PFSK-1 (cell line): Measurements from ENCODE around the gene MYCN.

Experiments used
- FOXP2 ChIP-seq: optimal IDR thresholded peaks from 2 replicates; pipeline ENCODE3; 2011; ENCODE audit warnings: borderline replicate concordance, control low read depth, inconsistent platforms; ENCODE audit not compliant: insufficient read depth; ENCODE audit errors: extremely low read length, extremely low read depth
- POLR2AphosphoS5 ChIP-seq: IDR thresholded peaks from 2 replicates; pipeline ENCODE4 v1.6.1; 2012; ENCODE audit warnings: low read depth, mild to moderate bottlenecking, control low read depth, low read length, moderate library complexity
- SIN3A ChIP-seq: IDR thresholded peaks from 2 replicates; pipeline ENCODE4 v1.6.1; 2012; ENCODE audit warnings: mild to moderate bottlenecking, low read length, moderate library complexity, borderline replicate concordance; ENCODE audit not compliant: insufficient read depth
- TAF1 ChIP-seq: IDR thresholded peaks from 2 replicates; pipeline ENCODE4 v1.6.1; 2012; ENCODE audit warnings: low read length, control low read depth, borderline replicate concordance; ENCODE audit not compliant: insufficient read depth
- TF ChIP-seq, protein P1 (sequence below), 2 experiments: IDR thresholded peaks; 2 replicates each; pipeline versions ENCODE4 v1.6.1 to v1.8.0; 2011 to 2012; ENCODE audit warnings: low read depth in 2 of 2, low read length in 2 of 2, control low read depth in 1 of 2, inconsistent platforms in 1 of 2, mild to moderate bottlenecking in 1 of 2, moderate library complexity in 1 of 2; ENCODE audit not compliant: insufficient read depth in 1 of 2

The MYCN gene

DNA sequence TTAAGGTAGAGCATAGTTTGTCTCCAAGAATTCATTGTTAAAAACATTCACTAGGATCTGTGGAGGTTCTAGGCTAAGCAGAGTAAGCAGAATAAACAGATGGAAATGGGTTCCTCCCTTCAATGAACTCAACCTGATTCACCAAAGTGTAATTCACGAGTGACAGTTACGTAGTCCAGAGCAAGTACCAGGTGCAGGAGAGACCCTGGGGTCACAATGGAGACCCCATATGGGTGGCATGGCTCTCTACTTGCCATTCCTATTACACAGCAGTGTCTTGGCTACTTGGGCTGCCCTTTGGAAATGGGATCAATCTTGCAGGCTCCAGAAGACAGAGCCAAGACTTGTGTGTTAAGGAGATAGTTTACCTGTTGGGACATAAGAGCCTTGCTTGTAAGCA, 7.1 kb downstream of the MYCN start:
- TF ChIP-seq FOXP2 (no peak), POLR2AphosphoS5 (no peak), TAF1 (no peak), SIN3A (no peak)
- TF ChIP-seq, protein P1, sequence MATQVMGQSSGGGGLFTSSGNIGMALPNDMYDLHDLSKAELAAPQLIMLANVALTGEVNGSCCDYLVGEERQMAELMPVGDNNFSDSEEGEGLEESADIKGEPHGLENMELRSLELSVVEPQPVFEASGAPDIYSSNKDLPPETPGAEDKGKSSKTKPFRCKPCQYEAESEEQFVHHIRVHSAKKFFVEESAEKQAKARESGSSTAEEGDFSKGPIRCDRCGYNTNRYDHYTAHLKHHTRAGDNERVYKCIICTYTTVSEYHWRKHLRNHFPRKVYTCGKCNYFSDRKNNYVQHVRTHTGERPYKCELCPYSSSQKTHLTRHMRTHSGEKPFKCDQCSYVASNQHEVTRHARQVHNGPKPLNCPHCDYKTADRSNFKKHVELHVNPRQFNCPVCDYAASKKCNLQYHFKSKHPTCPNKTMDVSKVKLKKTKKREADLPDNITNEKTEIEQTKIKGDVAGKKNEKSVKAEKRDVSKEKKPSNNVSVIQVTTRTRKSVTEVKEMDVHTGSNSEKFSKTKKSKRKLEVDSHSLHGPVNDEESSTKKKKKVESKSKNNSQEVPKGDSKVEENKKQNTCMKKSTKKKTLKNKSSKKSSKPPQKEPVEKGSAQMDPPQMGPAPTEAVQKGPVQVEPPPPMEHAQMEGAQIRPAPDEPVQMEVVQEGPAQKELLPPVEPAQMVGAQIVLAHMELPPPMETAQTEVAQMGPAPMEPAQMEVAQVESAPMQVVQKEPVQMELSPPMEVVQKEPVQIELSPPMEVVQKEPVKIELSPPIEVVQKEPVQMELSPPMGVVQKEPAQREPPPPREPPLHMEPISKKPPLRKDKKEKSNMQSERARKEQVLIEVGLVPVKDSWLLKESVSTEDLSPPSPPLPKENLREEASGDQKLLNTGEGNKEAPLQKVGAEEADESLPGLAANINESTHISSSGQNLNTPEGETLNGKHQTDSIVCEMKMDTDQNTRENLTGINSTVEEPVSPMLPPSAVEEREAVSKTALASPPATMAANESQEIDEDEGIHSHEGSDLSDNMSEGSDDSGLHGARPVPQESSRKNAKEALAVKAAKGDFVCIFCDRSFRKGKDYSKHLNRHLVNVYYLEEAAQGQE (IDR thresholded peaks at IDR 0.05; ENCODE audit: insufficient read depth in 1 of 2, low read depth in 2 of 2, low read length in 2 of 2) = no peak

DNA sequence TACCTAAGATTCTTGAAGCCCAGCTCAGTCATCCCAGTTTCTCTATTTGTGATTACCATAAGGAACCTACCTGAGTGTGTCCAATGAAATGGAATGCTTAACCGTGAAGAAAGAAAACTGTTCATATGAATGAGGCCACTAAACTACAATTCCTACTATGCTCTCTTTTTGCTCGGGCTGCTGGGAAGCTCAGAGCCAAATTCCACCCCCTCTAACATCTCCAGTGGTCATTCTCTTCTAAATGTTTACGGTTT, 8.3 kb downstream of the MYCN start:
- no peak for TF ChIP-seq TAF1
- no peak for TF ChIP-seq SIN3A
- TF ChIP-seq FOXP2 = no peak
- TF ChIP-seq, protein P1 (IDR thresholded peaks at IDR 0.05; ENCODE audit: insufficient read depth in 1 of 2, low read depth in 2 of 2, low read length in 2 of 2) = no peak
- no peak for TF ChIP-seq POLR2AphosphoS5

DNA sequence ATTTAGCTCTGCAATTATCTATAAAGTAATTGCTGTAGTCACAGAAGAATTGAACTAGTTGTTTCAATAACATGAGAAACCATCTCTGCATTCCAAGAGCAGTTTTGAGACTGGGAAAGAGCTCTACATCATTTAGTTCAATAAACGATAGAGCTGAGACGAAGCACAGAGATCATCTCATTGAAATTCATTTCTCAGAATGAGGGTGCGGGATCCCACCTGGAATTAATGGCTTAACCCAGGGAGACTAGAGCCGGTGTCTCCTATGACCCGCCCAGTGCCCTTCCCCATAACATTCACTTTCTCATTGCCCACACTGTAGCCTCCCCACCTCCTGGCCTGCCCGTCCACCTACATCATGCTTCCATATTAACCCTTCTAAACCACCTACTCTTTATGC, 8.8 kb downstream of the MYCN start:
- no peak for TF ChIP-seq FOXP2
- TF ChIP-seq POLR2AphosphoS5 = no peak
- TF ChIP-seq TAF1 = no peak
- TF ChIP-seq, protein P1 (IDR thresholded peaks at IDR 0.05; ENCODE audit: insufficient read depth in 1 of 2, low read depth in 2 of 2, low read length in 2 of 2) = no peak
- no peak for TF ChIP-seq SIN3A

DNA sequence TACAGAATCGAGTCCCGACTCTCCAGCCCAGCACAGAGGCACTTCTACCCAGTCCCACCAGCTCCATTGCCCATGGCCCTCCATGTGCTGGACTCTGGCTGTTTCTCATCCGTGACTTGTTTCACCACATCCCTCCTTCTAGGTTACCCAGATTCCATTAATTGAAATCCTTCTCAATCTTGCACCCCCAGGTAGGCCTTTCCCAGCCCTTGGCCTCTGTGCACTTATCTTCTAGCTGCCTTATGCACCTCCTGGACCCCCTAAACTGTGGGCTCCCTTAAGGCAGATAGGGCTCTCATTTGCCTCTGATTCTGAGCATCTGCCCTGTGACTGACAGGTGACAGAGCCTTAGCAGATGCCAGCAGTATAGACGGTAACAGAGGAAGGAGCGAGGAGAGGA, 9.2 kb downstream of the MYCN start:
- TF ChIP-seq, protein P1 (IDR thresholded peaks at IDR 0.05; ENCODE audit: insufficient read depth in 1 of 2, low read depth in 2 of 2, low read length in 2 of 2) = no peak
- TF ChIP-seq POLR2AphosphoS5 (no peak), SIN3A (no peak), FOXP2 (no peak), TAF1 (no peak)
